K562 (cell line): Measurements from ENCODE around the gene RAB21. TPM values are rescaled to one million over a fixed set of nuclear protein-coding genes. Genes with fewer than 3 reads are reported as not detected.

Source experiments
- ATAC-seq: fragments of 200-7000 bp; cut with Tn5 transposase; 3 replicates; pipeline ENCODE4 v1.9.1; 2020; ENCODE audit warnings: moderate library complexity
- BruUV-seq: library from RNA; stranded (reverse); fragments of 400-500 nt; replicated peaks from 2 replicates; lab custom pipeline; 2021; lab: Mats Ljungman, UMichigan
- CTCF ChIA-PET: fragments of 300-600 bp; formaldehyde crosslinking; extraction: SDS; loops from one replicate; lab custom pipeline; 2021; ENCODE audit warnings: low intra/inter-chr PET ratio; lab: Yijun Ruan, JAX
- POLR2A ChIA-PET: fragments of 300-600, 350-650 bp; sonication (Branson Sonifier 250); formaldehyde crosslinking; extraction: SDS; loops from one replicate; lab custom pipeline; 2021; ENCODE audit warnings: antibody characterized with exemption, inconsistent platforms; lab: Yijun Ruan, JAX
- DNase-seq, 4 experiments: peaks; one replicate each; pipeline versions ENCODE4 v3.0.0 to v3.0.0-alpha.2; 2011 to 2018; ENCODE audit warnings: low spot score in 3 of 4, mixed read lengths in 3 of 4; ENCODE audit errors: extremely low read depth in 1 of 4
- FAIRE-seq: peaks from 2 replicates; lab custom pipeline; 2011; peaks lifted over from hg19 to GRCh38; lab: Jason Lieb, UNC
- H2AFZ ChIP-seq: 2 replicates; pipeline ENCODE4 v1.6.0; 2011; ENCODE audit warnings: low read depth, low read length, control low read depth, inconsistent platforms
- H3K27ac ChIP-seq: fragments of 200-600 bp; 3 replicates; pipeline ENCODE4 v1.8.0; 2011; ENCODE audit warnings: low read depth, mild to moderate bottlenecking, control low read depth, inconsistent platforms, low read length, moderate library complexity, mixed read lengths; ENCODE audit errors: extremely low read depth
- H3K27me3 ChIP-seq, 2 experiments: fragments of 300-600 bp in 1 of 2; 2 replicates in 1 of 2; 3 replicates in 1 of 2; pipeline versions ENCODE4 v1.6.0 to v1.8.0; 2011; ENCODE audit warnings: inconsistent platforms in 2 of 2, low read length in 2 of 2, mild to moderate bottlenecking in 1 of 2, mixed read lengths in 1 of 2, moderate library complexity in 1 of 2; ENCODE audit not compliant: control insufficient read depth in 2 of 2, insufficient read depth in 2 of 2
- H3K36me3 ChIP-seq: fragments of 300-600 bp; 3 replicates; pipeline ENCODE4 v1.8.0; 2011; ENCODE audit warnings: mild to moderate bottlenecking, low read length, inconsistent platforms; ENCODE audit not compliant: control insufficient read depth, insufficient read depth
- H3K4me1 ChIP-seq, 2 experiments: fragments of 200-600 bp in 1 of 2; replicated peaks in 1 of 2; 2 replicates in 1 of 2; 3 replicates in 1 of 2; pipeline versions ENCODE4 v1.5.1 to v1.8.0; 2011; ENCODE audit warnings: inconsistent platforms in 2 of 2, low read length in 2 of 2, mild to moderate bottlenecking in 1 of 2, mixed read lengths in 1 of 2, moderate library complexity in 1 of 2; ENCODE audit not compliant: control insufficient read depth in 2 of 2, insufficient read depth in 2 of 2
- H3K4me2 ChIP-seq: 2 replicates; pipeline ENCODE4 v1.6.1; 2011; ENCODE audit warnings: low read length, control low read depth, inconsistent platforms, mixed read lengths; ENCODE audit not compliant: insufficient read depth
- H3K4me3 ChIP-seq: fragments of 200-600 bp; sonication (generic), shearing (Covaris generic); 2 replicates; pipeline ENCODE4 v1.5.1; 2016; ENCODE audit warnings: control low read depth, inconsistent platforms
- H3K79me2 ChIP-seq: fragments of 200-600 bp; 3 replicates; pipeline ENCODE4 v1.8.0; 2011; ENCODE audit warnings: low read length, inconsistent platforms; ENCODE audit not compliant: control insufficient read depth, insufficient read depth
- H3K9ac ChIP-seq, 2 experiments: 2 replicates each; pipeline versions ENCODE4 v1.6.0 to v1.6.1; 2011; ENCODE audit warnings: low read depth in 2 of 2, low read length in 2 of 2, control low read depth in 1 of 2, inconsistent platforms in 1 of 2, mild to moderate bottlenecking in 1 of 2, mixed read lengths in 1 of 2; ENCODE audit not compliant: insufficient read depth in 1 of 2
- H3K9me1 ChIP-seq: one replicate; pipeline ENCODE4 v1.6.0; 2011; ENCODE audit warnings: inconsistent platforms, mild to moderate bottlenecking, low read length, moderate library complexity; ENCODE audit not compliant: control insufficient read depth, insufficient read depth
- H3K9me3 ChIP-seq: replicated peaks from 2 replicates; pipeline ENCODE4 v1.5.1; 2011; ENCODE audit warnings: low read depth, low read length, inconsistent platforms; ENCODE audit not compliant: control insufficient read depth, insufficient read depth
- H4K20me1 ChIP-seq: replicated peaks from 2 replicates; pipeline ENCODE4 v1.6.1; 2011; ENCODE audit warnings: low read length, inconsistent platforms, mixed read lengths; ENCODE audit not compliant: control insufficient read depth, insufficient read depth
- ATF4 ChIP-seq: fragments of 450-650 bp; formaldehyde crosslinking; IDR thresholded peaks from 2 replicates; pipeline ENCODE4 v1.4.0; 2022; ENCODE audit warnings: mild to moderate bottlenecking, moderate library complexity
- CHD2 ChIP-seq: IDR thresholded peaks from 2 replicates; pipeline ENCODE4 v1.6.1; 2011; ENCODE audit warnings: low read depth, low read length
- CTBP1 ChIP-seq: fragments of 450-650 bp; IDR thresholded peaks from 2 replicates; pipeline ENCODE4 v1.6.1; 2016; ENCODE audit warnings: borderline replicate concordance
- MTA1 ChIP-seq: fragments of 450-650 bp; IDR thresholded peaks from 2 replicates; pipeline ENCODE4 v1.6.1; 2017; ENCODE audit warnings: borderline replicate concordance
- NFE2 ChIP-seq: IDR thresholded peaks from 2 replicates; pipeline ENCODE4 v1.6.1; 2014; ENCODE audit warnings: antibody characterized with exemption, low read depth
- TAF9B ChIP-seq: fragments of 450-650 bp; IDR thresholded peaks from 2 replicates; pipeline ENCODE4 v1.6.1; 2018; ENCODE audit warnings: mild to moderate bottlenecking; ENCODE audit not compliant: partially characterized antibody
- XRCC3 ChIP-seq: fragments of 450-650 bp; IDR thresholded peaks from 2 replicates; pipeline ENCODE4 v1.6.1; 2017; ENCODE audit warnings: mild to moderate bottlenecking, moderate library complexity
- ZBTB49 ChIP-seq: sonication (generic); formaldehyde crosslinking; IDR thresholded peaks from 2 replicates; pipeline ENCODE4 v1.8.0; 2022; ENCODE audit warnings: missing genetic modification reagents, mild to moderate bottlenecking, borderline replicate concordance
- ZNF232 ChIP-seq: sonication (generic); formaldehyde crosslinking; IDR thresholded peaks from 2 replicates; pipeline ENCODE4 v1.8.0; 2022; ENCODE audit warnings: mild to moderate bottlenecking, missing genetic modification reagents
- ZNF449 ChIP-seq: fragments of 250-450 bp; sonication (Bioruptor Pico); IDR thresholded peaks from 2 replicates; pipeline ENCODE4 v1.8.0; 2022; ENCODE audit warnings: moderate library complexity, mild to moderate bottlenecking, inconsistent platforms
- WGBS: fragments of 100-300 bp; shearing (Covaris generic); methylation state at CpG from one replicate; pipeline ENCODE4 v1.1.6; 2016; ENCODE audit warnings: low coverage, mixed read lengths; ENCODE audit not compliant: insufficient coverage; ENCODE audit errors: missing lambda C conversion rate; 5-methylcytosine and 5-hydroxymethylcytosine counted together
- in situ Hi-C: fragments of 300-500 bp; cut with MboI; formaldehyde crosslinking; loops from 4 replicates; pipeline ENCODE4 v1.15.0; 2018; ENCODE audit warnings: inconsistent platforms, mixed read lengths
- intact Hi-C: fragments of 100-400 bp; cut with micrococcal nuclease; formaldehyde crosslinking; loops from 2 replicates; pipeline ENCODE4 v1.14.2; 2022
- polyA plus RNA-seq, 8 experiments: library from polyadenylated mRNA; depleted of rRNA in 4 of 8; stranded (reverse) in 5 of 8; unstranded in 3 of 8; fragments of >200 nt; fragmentation: Nextera tagmentation in 2 of 8; fragmentation: Illumina TruSeq in 1 of 8; extraction: Ambion mirVana in 2 of 8; extraction: Trizol in 1 of 8; gene quantifications; 2 replicates each; pipeline versions ENCODE4 v1.2.1 to v1.2.3, GENCODE V29; 2011 to 2014; ENCODE audit warnings: inconsistent platforms in 1 of 8, missing spikeins in 1 of 8
- total RNA-seq, 7 experiments: library from RNA; depleted of rRNA in 6 of 7; stranded (reverse); fragments of >200 nt in 6 of 7; fragmentation: Illumina TruSeq in 2 of 7; extraction: Trizol in 2 of 7; gene quantifications; 2 replicates each; pipeline versions ENCODE4 v1.2.1 to v1.2.3, GENCODE V29; 2011 to 2021; ENCODE audit warnings: low replicate concordance in 1 of 7
- TF ChIP-seq, protein P1 (sequence below): fragments of 250-450 bp; sonication (Bioruptor Pico); IDR thresholded peaks from 2 replicates; pipeline ENCODE4 v1.8.0; 2022; ENCODE audit warnings: inconsistent platforms
- TF ChIP-seq, protein P2 (sequence below), 3 experiments: fragments of 200-800 bp in 1 of 3; fragments of 250-450 bp in 1 of 3; fragments of 450-650 bp in 1 of 3; sonication (Bioruptor Pico) in 1 of 3; sonication (Bioruptor generic) in 1 of 3; formaldehyde crosslinking in 1 of 3; IDR thresholded peaks; 2 replicates each; pipeline versions ENCODE4 v1.6.1 to v1.8.0; 2016 to 2022; ENCODE audit warnings: mild to moderate bottlenecking in 2 of 3, missing genetic modification characterization in 2 of 3, missing compliant biosample characterization in 1 of 3, moderate library complexity in 1 of 3

RAB21 gene
- total and polyA plus RNA-seq, 9 of the 15 experiments (the other 6 are each of a cell fraction or from before 2014, with no cell fraction given), result 5.3 to 45.6 (median 19.6) TPM

DNA sequence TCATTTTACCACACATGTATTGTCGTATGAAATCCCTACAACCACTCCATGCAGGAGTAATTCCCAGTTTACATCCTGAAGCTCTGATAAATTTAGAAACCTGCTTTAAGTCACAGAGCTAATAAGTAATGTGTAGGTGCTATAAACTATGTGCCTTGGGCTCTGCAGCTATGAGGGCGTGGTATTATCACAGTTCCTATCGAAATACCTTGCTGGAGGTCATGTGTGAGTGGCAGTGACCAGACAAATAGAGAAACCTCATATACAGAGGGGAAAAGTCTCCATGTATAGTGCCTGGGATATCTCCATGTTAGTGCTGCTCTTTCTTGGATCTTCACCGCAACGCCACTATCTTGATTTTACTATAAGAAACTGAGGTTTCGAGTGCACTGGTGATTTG is 84.0 kb downstream of the RAB21 start:
- FAIRE-seq (no peak), DNase-seq (no peak), ATAC-seq (no peak)
- H3K9me3 ChIP-seq, result no peaks in the 10 kb centered on the region; the same call in 1 of the 2 replicates
- WGBS, result 97% methylated on average over 6 of the region's 6 CpGs
- ChIA-PET POLR2A (interaction anchor here (2.1 kb wide), 1 partner anchor 16 kb away, joined by 6 read pairs; no protein-coding TSS in a partner anchor), CTCF (no interaction called here)
- peaks cover 10 to 13% of the 10 kb centered on the region in 2 experiments; a peak in 4 of 5 replicates for H3K4me1 ChIP-seq
- peak overlapping the region; percentile 96 for H2AFZ ChIP-seq
- peaks cover 12% of the 10 kb centered on the region; the same call in 2 of the 3 replicates for H3K36me3 ChIP-seq
- intact Hi-C loops (no loop called here), in situ Hi-C loops (no loop called here)
- H3K4me2 ChIP-seq, result 0 out of 2 replicates have a peak overlapping the region, but pooled peaks have one; percentile 95
- no peaks in the 10 kb centered on the region for H3K27me3 ChIP-seq
- H3K79me2 ChIP-seq, result peaks cover 45% of the 10 kb centered on the region
- no peaks in the 10 kb centered on the region for H4K20me1 ChIP-seq
- H3K4me3 ChIP-seq, result no peak overlapping the region
- no peaks in the 10 kb centered on the region for H3K9me1 ChIP-seq
- no TSS peak for BruUV-seq
- H3K9ac ChIP-seq, result no peak overlapping the region
- no peak overlapping the region; the same call in 2 of the 3 replicates for H3K27ac ChIP-seq
- TF ChIP-seq MTA1 (no peak), ZBTB49 (CRISPR knock-in tag) (no peak), XRCC3 (no peak), CTBP1 (no peak), ATF4 (no peak), TAF9B (no peak), NFE2 (no peak), CHD2 (no peak), ZNF232 (no peak), ZNF449 (CRISPR knock-in tag) (no peak)
- TF ChIP-seq, protein P1, sequence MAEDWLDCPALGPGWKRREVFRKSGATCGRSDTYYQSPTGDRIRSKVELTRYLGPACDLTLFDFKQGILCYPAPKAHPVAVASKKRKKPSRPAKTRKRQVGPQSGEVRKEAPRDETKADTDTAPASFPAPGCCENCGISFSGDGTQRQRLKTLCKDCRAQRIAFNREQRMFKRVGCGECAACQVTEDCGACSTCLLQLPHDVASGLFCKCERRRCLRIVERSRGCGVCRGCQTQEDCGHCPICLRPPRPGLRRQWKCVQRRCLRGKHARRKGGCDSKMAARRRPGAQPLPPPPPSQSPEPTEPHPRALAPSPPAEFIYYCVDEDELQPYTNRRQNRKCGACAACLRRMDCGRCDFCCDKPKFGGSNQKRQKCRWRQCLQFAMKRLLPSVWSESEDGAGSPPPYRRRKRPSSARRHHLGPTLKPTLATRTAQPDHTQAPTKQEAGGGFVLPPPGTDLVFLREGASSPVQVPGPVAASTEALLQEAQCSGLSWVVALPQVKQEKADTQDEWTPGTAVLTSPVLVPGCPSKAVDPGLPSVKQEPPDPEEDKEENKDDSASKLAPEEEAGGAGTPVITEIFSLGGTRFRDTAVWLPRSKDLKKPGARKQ (CRISPR knock-in tag), result no peak
- TF ChIP-seq, protein P2, sequence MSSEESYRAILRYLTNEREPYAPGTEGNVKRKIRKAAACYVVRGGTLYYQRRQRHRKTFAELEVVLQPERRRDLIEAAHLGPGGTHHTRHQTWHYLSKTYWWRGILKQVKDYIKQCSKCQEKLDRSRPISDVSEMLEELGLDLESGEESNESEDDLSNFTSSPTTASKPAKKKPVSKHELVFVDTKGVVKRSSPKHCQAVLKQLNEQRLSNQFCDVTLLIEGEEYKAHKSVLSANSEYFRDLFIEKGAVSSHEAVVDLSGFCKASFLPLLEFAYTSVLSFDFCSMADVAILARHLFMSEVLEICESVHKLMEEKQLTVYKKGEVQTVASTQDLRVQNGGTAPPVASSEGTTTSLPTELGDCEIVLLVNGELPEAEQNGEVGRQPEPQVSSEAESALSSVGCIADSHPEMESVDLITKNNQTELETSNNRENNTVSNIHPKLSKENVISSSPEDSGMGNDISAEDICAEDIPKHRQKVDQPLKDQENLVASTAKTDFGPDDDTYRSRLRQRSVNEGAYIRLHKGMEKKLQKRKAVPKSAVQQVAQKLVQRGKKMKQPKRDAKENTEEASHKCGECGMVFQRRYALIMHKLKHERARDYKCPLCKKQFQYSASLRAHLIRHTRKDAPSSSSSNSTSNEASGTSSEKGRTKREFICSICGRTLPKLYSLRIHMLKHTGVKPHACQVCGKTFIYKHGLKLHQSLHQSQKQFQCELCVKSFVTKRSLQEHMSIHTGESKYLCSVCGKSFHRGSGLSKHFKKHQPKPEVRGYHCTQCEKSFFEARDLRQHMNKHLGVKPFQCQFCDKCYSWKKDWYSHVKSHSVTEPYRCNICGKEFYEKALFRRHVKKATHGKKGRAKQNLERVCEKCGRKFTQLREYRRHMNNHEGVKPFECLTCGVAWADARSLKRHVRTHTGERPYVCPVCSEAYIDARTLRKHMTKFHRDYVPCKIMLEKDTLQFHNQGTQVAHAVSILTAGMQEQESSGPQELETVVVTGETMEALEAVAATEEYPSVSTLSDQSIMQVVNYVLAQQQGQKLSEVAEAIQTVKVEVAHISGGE (CRISPR knock-in tag; IDR thresholded peaks at IDR 0.05), result 0 out of 6 replicates have a peak, but pooled peaks of 1 of the 3 experiments have one; percentile 10
